IPS-18c (cell line): Measurements from ENCODE around the gene SLC16A2.
"Not testable (repeated sequence)": the region's sequence is repeated elsewhere in the genome, so short reads cannot be mapped to it uniquely, and the experiment has no call there.

Experiments
- H3K4me3 ChIP-seq: 2 replicates; pipeline ENCODE4 v1.7.0; 2013; ENCODE audit warnings: low read depth, mild to moderate bottlenecking, low read length, moderate library complexity; ENCODE audit not compliant: insufficient read depth
- H3K9me3 ChIP-seq: one replicate; pipeline ENCODE4 v1.6.1; 2013; ENCODE audit warnings: mild to moderate bottlenecking, low read length, moderate library complexity; ENCODE audit not compliant: control insufficient read depth, insufficient read depth

SLC16A2 gene

GRCh38 chrX:74467656-74468055 lies 46.4 kb downstream of the SLC16A2 start:
- no peak overlapping the region for H3K4me3 ChIP-seq
- H3K9me3 ChIP-seq = peaks cover 3% of the 10 kb centered on the region

GRCh38 chrX:74473116-74473515 lies 51.8 kb downstream of the SLC16A2 start:
- not testable (repeated sequence) for H3K9me3 ChIP-seq, H3K4me3 ChIP-seq

GRCh38 chrX:74490247-74490646 lies 69.0 kb downstream of the SLC16A2 start:
- no peak overlapping the region for H3K4me3 ChIP-seq
- H3K9me3 ChIP-seq = peaks cover 5% of the 10 kb centered on the region

- H3K9me3 ChIP-seq = peaks cover 5% of the 10 kb centered on the region
- no peak overlapping the region for H3K4me3 ChIP-seq
Measured at GRCh38 chrX:74492720-74493201, 71.5 kb downstream of the SLC16A2 start.

GRCh38 chrX:74493806-74494205 lies 72.5 kb downstream of the SLC16A2 start:
- H3K9me3 ChIP-seq = peaks cover 5% of the 10 kb centered on the region
- H3K4me3 ChIP-seq = no peak overlapping the region

- Histone ChIP-seq H3K4me3 (no peak overlapping the region), H3K9me3 (no peaks in the 10 kb centered on the region)
Measured at GRCh38 chrX:74498924-74499323, 77.6 kb downstream of the SLC16A2 start.

- no peak overlapping the region for H3K4me3 ChIP-seq
- no peaks in the 10 kb centered on the region for H3K9me3 ChIP-seq
Measured at GRCh38 chrX:74500067-74500466, 78.8 kb downstream of the SLC16A2 start.

GRCh38 chrX:74500555-74500954 lies 79.3 kb downstream of the SLC16A2 start:
- Histone ChIP-seq H3K4me3 (no peak overlapping the region), H3K9me3 (no peaks in the 10 kb centered on the region)

- no peaks in the 10 kb centered on the region for H3K9me3 ChIP-seq
Measured at GRCh38 chrX:74505437-74505836, 84.1 kb downstream of the SLC16A2 start.

GRCh38 chrX:74506317-74507115 lies 85.2 kb downstream of the SLC16A2 start:
- H3K9me3 ChIP-seq = no peaks in the 10 kb centered on the region
- H3K4me3 ChIP-seq = no peak overlapping the region

More at GRCh38 chrX:74505437-74505836, 84.1 kb downstream of the SLC16A2 start:
- no peak overlapping the region for H3K4me3 ChIP-seq

GRCh38 chrX:74507191-74507590 lies 85.9 kb downstream of the SLC16A2 start:
- Histone ChIP-seq H3K9me3 (no peaks in the 10 kb centered on the region), H3K4me3 (no peak overlapping the region)

GRCh38 chrX:74509989-74510388 lies 88.7 kb downstream of the SLC16A2 start:
- no peaks in the 10 kb centered on the region for H3K9me3 ChIP-seq
- H3K4me3 ChIP-seq = no peak overlapping the region

- Histone ChIP-seq H3K9me3 (no peaks in the 10 kb centered on the region), H3K4me3 (no peak overlapping the region)
Measured at GRCh38 chrX:74510401-74510800, 89.1 kb downstream of the SLC16A2 start.

- Histone ChIP-seq H3K4me3 (no peak overlapping the region), H3K9me3 (no peaks in the 10 kb centered on the region)
Measured at GRCh38 chrX:74511704-74512103, 90.4 kb downstream of the SLC16A2 start.

- H3K4me3 ChIP-seq = no peak overlapping the region
Measured at GRCh38 chrX:74514384-74514783, 93.1 kb downstream of the SLC16A2 start.

GRCh38 chrX:74515356-74515755 lies 94.1 kb downstream of the SLC16A2 start:
- Histone ChIP-seq H3K9me3 (peaks cover 2% of the 10 kb centered on the region), H3K4me3 (no peak overlapping the region)

More at GRCh38 chrX:74514384-74514783, 93.1 kb downstream of the SLC16A2 start:
- peaks cover 2% of the 10 kb centered on the region for H3K9me3 ChIP-seq

GRCh38 chrX:74516013-74516412 lies 94.7 kb downstream of the SLC16A2 start:
- not testable (repeated sequence) for H3K4me3 ChIP-seq, H3K9me3 ChIP-seq

- H3K9me3 ChIP-seq = peaks cover 2% of the 10 kb centered on the region
- H3K4me3 ChIP-seq = no peak overlapping the region
Measured at GRCh38 chrX:74519870-74520269, 98.6 kb downstream of the SLC16A2 start.

GRCh38 chrX:74520291-74520690 lies 99.0 kb downstream of the SLC16A2 start:
- no peak overlapping the region for H3K4me3 ChIP-seq

More at GRCh38 chrX:74520291-74520690, 99.0 kb downstream of the SLC16A2 start:
- peaks cover 5% of the 10 kb centered on the region for H3K9me3 ChIP-seq
